ENCODE results near the gene ASH1L. TPM values are rescaled to one million over a fixed set of nuclear protein-coding genes. Genes with fewer than 3 reads are reported as not detected.
"Not testable (repeated sequence)": the region's sequence is repeated elsewhere in the genome, so short reads cannot be mapped to it uniquely, and the experiment has no call there.

ASH1L gene
- total RNA-seq, 1 experiment from 2014 or later: 36.0 TPM

GRCh38 chr1:155608888-155609225, 46.3 kb upstream of the ASH1L start:
- no peak overlapping the region for H3K27ac ChIP-seq
- peaks cover 11% of the 10 kb centered on the region for H3F3A ChIP-seq (ENCODE audit: insufficient read depth, low read depth)
- H2AFZ ChIP-seq: no peak overlapping the region
- no peak overlapping the region for H3K4me3 ChIP-seq
- no peak overlapping the region for H3K4me2 ChIP-seq
- 0 out of 2 replicates have a peak, but pooled peaks cover 3% of the 10 kb centered on the region for H3K9me2 ChIP-seq (ENCODE audit: insufficient read depth)
- H3K79me2 ChIP-seq (ENCODE audit: low read depth): no peaks in the 10 kb centered on the region
- no peak for DNase-seq
- BruUV-seq (replicated peaks): no TSS peak
- POLR2A ChIA-PET (ENCODE audit: unreplicated experiment): interaction anchor here (0.5 kb wide), 1 partner anchor 285 kb away, joined by 4 read pairs; no protein-coding TSS in a partner anchor
- no peaks in the 10 kb centered on the region for H4K20me1 ChIP-seq (ENCODE audit: insufficient read depth)
- CTCF ChIA-PET: no interaction called here
- H3K4me1 ChIP-seq (replicated peaks; ENCODE audit: insufficient read depth): no peaks in the 10 kb centered on the region
- H3K27me3 ChIP-seq (ENCODE audit: insufficient read depth, low read depth): no peaks in the 10 kb centered on the region
- no peaks in the 10 kb centered on the region; the same call in 1 of the 2 replicates for H3K36me3 ChIP-seq (ENCODE audit: low read depth)
- intact Hi-C loops (cut with micrococcal nuclease; ENCODE audit: unreplicated experiment): no loop called here
- no peaks in the 10 kb centered on the region for H3K9me3 ChIP-seq (ENCODE audit: insufficient read depth, low read depth)
- no peak for TF ChIP-seq CTCF (conservative IDR thresholded peaks at IDR 0.05)
- TF ChIP-seq EZH2 (IDR thresholded peaks at IDR 0.05; ENCODE audit: low read depth): no peak

- TF ChIP-seq EZH2 (IDR thresholded peaks at IDR 0.05; ENCODE audit: low read depth): no peak
- no peak for TF ChIP-seq CTCF (conservative IDR thresholded peaks at IDR 0.05)
- no peaks in the 10 kb centered on the region; the same call in 1 of the 2 replicates for H3K36me3 ChIP-seq (ENCODE audit: low read depth)
- no peak for DNase-seq
- H3K4me1 ChIP-seq (replicated peaks; ENCODE audit: insufficient read depth): no peaks in the 10 kb centered on the region
- intact Hi-C loops (cut with micrococcal nuclease; ENCODE audit: unreplicated experiment): no loop called here
- H3K27me3 ChIP-seq (ENCODE audit: insufficient read depth, low read depth): no peaks in the 10 kb centered on the region
- POLR2A ChIA-PET (ENCODE audit: unreplicated experiment): interaction anchor here (0.7 kb wide), 2 partner anchors 33 to 228 kb away, joined by 4 to 5 read pairs; no protein-coding TSS in a partner anchor
- H3K9me2 ChIP-seq (ENCODE audit: insufficient read depth): 0 out of 2 replicates have a peak, but pooled peaks cover 3% of the 10 kb centered on the region
- BruUV-seq (replicated peaks): no TSS peak
- CTCF ChIA-PET: interaction anchor here (0.6 kb wide), 1 partner anchor 183 kb away, joined by 3 read pairs; no protein-coding TSS in a partner anchor
- no peaks in the 10 kb centered on the region for H4K20me1 ChIP-seq (ENCODE audit: insufficient read depth)
- peaks cover 11% of the 10 kb centered on the region for H3F3A ChIP-seq (ENCODE audit: insufficient read depth, low read depth)
- no peaks in the 10 kb centered on the region for H3K9me3 ChIP-seq (ENCODE audit: insufficient read depth, low read depth)
- no peak overlapping the region for H3K4me2 ChIP-seq
- no peak overlapping the region for H2AFZ ChIP-seq
- H3K79me2 ChIP-seq (ENCODE audit: low read depth): no peaks in the 10 kb centered on the region
- H3K4me3 ChIP-seq: no peak overlapping the region
- no peak overlapping the region for H3K27ac ChIP-seq
These were observed 45.1 kb upstream of the ASH1L start for GRCh38 chr1:155607708-155608107.

GRCh38 chr1:155599828-155600572, 37.4 kb upstream of the ASH1L start:
- H4K20me1 ChIP-seq (ENCODE audit: insufficient read depth); intact Hi-C loops (cut with micrococcal nuclease; ENCODE audit: unreplicated experiment); BruUV-seq (replicated peaks); H3K4me1 ChIP-seq (replicated peaks; ENCODE audit: insufficient read depth); H3F3A ChIP-seq (ENCODE audit: insufficient read depth, low read depth); H3K79me2 ChIP-seq (ENCODE audit: low read depth); H3K4me2 ChIP-seq; H3K36me3 ChIP-seq (ENCODE audit: low read depth); H3K27ac ChIP-seq; CTCF ChIA-PET; H3K9me2 ChIP-seq (ENCODE audit: insufficient read depth); H3K27me3 ChIP-seq (ENCODE audit: insufficient read depth, low read depth); POLR2A ChIA-PET (ENCODE audit: unreplicated experiment); H3K9me3 ChIP-seq (ENCODE audit: insufficient read depth, low read depth); H2AFZ ChIP-seq; H3K4me3 ChIP-seq: not testable (repeated sequence)
- DNase-seq: peak in 1 of 2 experiments; percentile 46

Data from PC-9 (cell line).